Vagina (tissue), 2 donors: ENCODE results near the gene KLHL6. TPM values are rescaled to one million over a fixed set of nuclear protein-coding genes. Genes with fewer than 3 reads are reported as not detected.

Experiments
- DNase-seq, 2 donors: peaks; one replicate each; pipeline ENCODE4 v3.0.0-alpha.2; 2017; ENCODE audit errors: extremely low spot score in 2 of 2
- H3K27ac ChIP-seq: fragments of 200-600 bp; sonication (generic); one replicate; pipeline ENCODE4 v1.5.1; 2019
- H3K27me3 ChIP-seq: fragments of 200-600 bp; sonication (generic); one replicate; pipeline ENCODE4 v1.5.1; 2019
- H3K36me3 ChIP-seq, 2 donors: fragments of 200-600 bp; sonication (generic); one replicate each; pipeline ENCODE4 v1.5.1; 2017 to 2019
- H3K4me1 ChIP-seq: fragments of 200-600 bp; sonication (generic); one replicate; pipeline ENCODE4 v1.5.1; 2019
- H3K4me3 ChIP-seq, 2 donors: fragments of 200-600 bp; sonication (generic); 1 replicate in 1 of 2; 2 replicates in 1 of 2; pipeline ENCODE4 v1.5.1; 2016 to 2019
- H3K9me3 ChIP-seq: fragments of 200-600 bp; sonication (generic); one replicate; pipeline ENCODE4 v1.5.1; 2019
- POLR2A ChIP-seq, 2 donors: fragments of 450-650 bp; IDR thresholded peaks; one replicate each; pipeline ENCODE4 v1.6.1; 2017; ENCODE audit warnings: antibody characterized with exemption in 2 of 2, mild to moderate bottlenecking in 2 of 2, moderate library complexity in 2 of 2
- POLR2AphosphoS5 ChIP-seq, 2 donors: sonication (generic); formaldehyde crosslinking; IDR thresholded peaks; one replicate each; pipeline ENCODE4 v1.9.0; 2017; ENCODE audit warnings: antibody characterized with exemption in 2 of 2, mild to moderate bottlenecking in 2 of 2, low read depth in 1 of 2; ENCODE audit not compliant: insufficient read depth in 1 of 2
- intact Hi-C: fragments of 100-400 bp; cut with DNase I; formaldehyde crosslinking; loops from one replicate; pipeline ENCODE4 v1.15.1; 2023
- total RNA-seq: library from RNA; depleted of rRNA; stranded (reverse); fragments of >200 nt; gene quantifications from one replicate; pipeline ENCODE4 v1.2.3, GENCODE V29; 2016
- TF ChIP-seq, protein P1 (sequence below), 3 experiments: fragments of 450-650 bp in 2 of 3; fragments of 200-600 bp in 1 of 3; sonication (generic) in 1 of 3; IDR thresholded peaks; one replicate each; pipeline ENCODE4 v1.5.1; 2017 to 2019; ENCODE audit warnings: antibody characterized with exemption in 3 of 3, mild to moderate bottlenecking in 2 of 3, moderate library complexity in 2 of 3

Gene KLHL6
- total RNA-seq, 1 donor from 2014 or later, result 1.7 TPM

DNA sequence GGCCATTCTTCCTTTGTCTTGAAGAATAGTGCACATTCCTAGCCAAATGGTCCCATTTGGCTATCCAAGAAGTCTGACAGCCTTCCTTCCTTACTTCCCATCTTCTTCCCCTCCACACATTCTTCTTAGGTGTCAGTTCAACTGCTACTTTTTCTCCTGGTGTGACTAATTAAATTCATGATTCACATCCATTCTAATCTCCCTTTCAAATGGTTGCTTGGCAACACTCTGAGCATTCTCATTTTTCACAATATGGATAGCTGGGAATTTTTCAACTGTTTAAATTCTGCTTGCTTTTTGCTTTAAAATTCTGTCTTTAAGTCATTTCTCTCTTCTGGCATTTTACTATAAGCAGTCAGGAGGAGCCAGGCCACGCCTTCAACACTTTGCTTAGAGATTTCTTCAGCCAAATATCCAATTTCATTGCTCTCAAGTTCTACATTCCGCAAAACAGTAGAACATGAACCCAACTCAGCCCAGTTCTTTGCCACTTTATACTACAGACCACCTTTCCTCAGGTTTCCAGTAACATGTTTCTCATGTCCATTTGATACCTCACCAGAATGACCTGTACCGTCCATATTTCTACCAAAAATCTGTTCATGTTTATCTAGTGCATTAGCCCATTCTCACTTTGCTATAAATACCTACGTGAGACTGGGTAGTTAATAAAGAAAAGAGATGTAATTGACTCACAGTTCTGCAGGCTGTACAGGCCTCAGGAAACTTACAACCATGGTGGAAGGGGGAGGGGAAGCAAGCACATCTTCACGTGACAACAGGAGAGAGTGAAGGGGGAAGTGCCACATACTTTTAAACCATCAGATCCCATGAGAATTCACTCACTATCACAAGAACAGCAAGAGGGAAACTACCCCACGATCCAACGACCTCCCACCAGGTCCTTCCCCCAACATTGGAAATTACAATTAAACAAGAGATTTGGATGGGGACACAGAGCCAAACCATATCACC lies 95.1 kb downstream of the KLHL6 start:
- Histone ChIP-seq H3K4me1 (no peaks in the 10 kb centered on the region), H3K4me3 (no peak overlapping the region), H3K9me3 (no peaks in the 10 kb centered on the region), H3K27ac (no peak overlapping the region), H3K36me3 (no peaks in the 10 kb centered on the region), H3K27me3 (no peaks in the 10 kb centered on the region)
- intact Hi-C loops, result no loop called here
- no peak for DNase-seq
- TF ChIP-seq POLR2A (IDR thresholded peaks at IDR 0.05) (no peak), POLR2AphosphoS5 (IDR thresholded peaks at IDR 0.05; ENCODE audit: insufficient read depth in 1 of 2, low read depth in 1 of 2) (no peak)

DNA sequence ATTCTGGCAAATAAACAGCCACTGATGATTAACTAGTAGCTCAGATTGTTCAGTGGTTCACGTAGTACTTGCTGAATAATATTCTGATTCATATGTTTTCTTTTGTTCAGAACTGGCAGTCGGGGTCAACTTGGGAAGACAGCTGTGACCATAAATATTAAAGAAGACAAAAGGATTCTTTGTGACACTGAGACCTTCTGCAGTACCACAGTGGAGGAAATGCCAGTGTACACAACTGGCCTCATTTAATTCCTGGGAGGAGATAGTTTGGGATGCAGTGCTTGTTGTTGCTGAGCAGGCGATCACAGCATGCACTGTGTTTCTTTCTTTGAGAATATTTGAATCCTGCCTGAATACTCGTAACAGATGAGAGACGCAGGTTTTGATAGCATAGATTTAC lies 100.4 kb downstream of the KLHL6 start:
- Histone ChIP-seq H3K27me3 (no peaks in the 10 kb centered on the region), H3K36me3 (no peaks in the 10 kb centered on the region), H3K4me3 (no peak overlapping the region), H3K9me3 (no peaks in the 10 kb centered on the region), H3K4me1 (no peaks in the 10 kb centered on the region), H3K27ac (no peak overlapping the region)
- no peak for TF ChIP-seq POLR2A (IDR thresholded peaks at IDR 0.05)
- TF ChIP-seq, protein P1, sequence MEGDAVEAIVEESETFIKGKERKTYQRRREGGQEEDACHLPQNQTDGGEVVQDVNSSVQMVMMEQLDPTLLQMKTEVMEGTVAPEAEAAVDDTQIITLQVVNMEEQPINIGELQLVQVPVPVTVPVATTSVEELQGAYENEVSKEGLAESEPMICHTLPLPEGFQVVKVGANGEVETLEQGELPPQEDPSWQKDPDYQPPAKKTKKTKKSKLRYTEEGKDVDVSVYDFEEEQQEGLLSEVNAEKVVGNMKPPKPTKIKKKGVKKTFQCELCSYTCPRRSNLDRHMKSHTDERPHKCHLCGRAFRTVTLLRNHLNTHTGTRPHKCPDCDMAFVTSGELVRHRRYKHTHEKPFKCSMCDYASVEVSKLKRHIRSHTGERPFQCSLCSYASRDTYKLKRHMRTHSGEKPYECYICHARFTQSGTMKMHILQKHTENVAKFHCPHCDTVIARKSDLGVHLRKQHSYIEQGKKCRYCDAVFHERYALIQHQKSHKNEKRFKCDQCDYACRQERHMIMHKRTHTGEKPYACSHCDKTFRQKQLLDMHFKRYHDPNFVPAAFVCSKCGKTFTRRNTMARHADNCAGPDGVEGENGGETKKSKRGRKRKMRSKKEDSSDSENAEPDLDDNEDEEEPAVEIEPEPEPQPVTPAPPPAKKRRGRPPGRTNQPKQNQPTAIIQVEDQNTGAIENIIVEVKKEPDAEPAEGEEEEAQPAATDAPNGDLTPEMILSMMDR (IDR thresholded peaks at IDR 0.05), result no peak
- no peak for TF ChIP-seq POLR2AphosphoS5 (IDR thresholded peaks at IDR 0.05; ENCODE audit: insufficient read depth in 1 of 2, low read depth in 1 of 2)
- no peak for DNase-seq
- intact Hi-C loops, result no loop called here

DNA sequence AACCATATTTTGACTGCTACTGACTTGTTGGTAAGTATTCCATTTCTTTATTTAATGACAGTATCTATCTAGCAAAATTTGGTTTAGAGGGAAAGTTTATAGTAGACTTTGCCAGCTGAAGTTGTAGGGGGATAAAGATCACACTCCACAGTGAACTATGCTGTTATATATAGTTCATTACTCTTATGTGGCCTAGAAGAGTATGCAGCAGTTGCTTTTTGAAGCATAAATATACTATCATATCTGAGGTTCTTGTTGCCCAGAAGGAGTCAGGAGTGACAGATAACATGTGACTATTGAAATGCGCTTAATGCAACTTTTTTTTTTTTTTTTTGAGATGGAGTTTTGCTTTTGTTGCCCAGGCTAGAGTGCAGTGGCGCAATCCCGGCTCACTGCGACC lies 101.4 kb downstream of the KLHL6 start:
- TF ChIP-seq, protein P1 (IDR thresholded peaks at IDR 0.05), result no peak
- TF ChIP-seq POLR2AphosphoS5 (IDR thresholded peaks at IDR 0.05; ENCODE audit: insufficient read depth in 1 of 2, low read depth in 1 of 2) (no peak), POLR2A (IDR thresholded peaks at IDR 0.05) (no peak)
- no peak for DNase-seq
- H3K27me3 ChIP-seq, result no peaks in the 10 kb centered on the region
- no peak overlapping the region for H3K27ac ChIP-seq
- no peaks in the 10 kb centered on the region for H3K36me3 ChIP-seq
- no peaks in the 10 kb centered on the region for H3K9me3 ChIP-seq
- no peak overlapping the region for H3K4me3 ChIP-seq
- no peaks in the 10 kb centered on the region for H3K4me1 ChIP-seq
- intact Hi-C loops, result no loop called here

DNA sequence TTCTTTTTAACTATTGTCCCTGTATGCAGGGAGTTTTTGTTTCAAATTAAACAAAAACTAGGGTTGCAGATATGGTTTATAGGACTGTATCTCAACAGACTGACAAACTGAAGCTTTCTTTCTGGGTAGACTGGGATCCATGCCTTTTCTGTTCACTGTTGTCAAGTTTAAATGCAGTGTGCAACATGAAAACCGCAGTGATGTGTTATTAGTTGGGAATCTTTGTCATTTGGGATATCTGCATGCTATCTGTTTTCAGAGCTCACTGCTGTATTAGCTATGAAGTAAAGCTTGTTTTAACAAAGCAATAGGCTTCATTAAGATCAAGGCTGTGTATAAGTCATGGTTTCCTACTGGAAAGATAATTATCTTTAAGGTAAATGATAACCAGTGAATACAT lies 105.7 kb downstream of the KLHL6 start:
- no peaks in the 10 kb centered on the region for H3K36me3 ChIP-seq
- H3K27me3 ChIP-seq, result no peaks in the 10 kb centered on the region
- intact Hi-C loops, result no loop called here
- no peak for DNase-seq
- H3K4me1 ChIP-seq, result no peaks in the 10 kb centered on the region
- H3K27ac ChIP-seq, result no peak overlapping the region
- TF ChIP-seq POLR2A (IDR thresholded peaks at IDR 0.05) (no peak), POLR2AphosphoS5 (IDR thresholded peaks at IDR 0.05; ENCODE audit: insufficient read depth in 1 of 2, low read depth in 1 of 2) (no peak)
- TF ChIP-seq, protein P1 (IDR thresholded peaks at IDR 0.05), result no peak
- H3K9me3 ChIP-seq, result no peaks in the 10 kb centered on the region
- H3K4me3 ChIP-seq, result no peak overlapping the region

DNA sequence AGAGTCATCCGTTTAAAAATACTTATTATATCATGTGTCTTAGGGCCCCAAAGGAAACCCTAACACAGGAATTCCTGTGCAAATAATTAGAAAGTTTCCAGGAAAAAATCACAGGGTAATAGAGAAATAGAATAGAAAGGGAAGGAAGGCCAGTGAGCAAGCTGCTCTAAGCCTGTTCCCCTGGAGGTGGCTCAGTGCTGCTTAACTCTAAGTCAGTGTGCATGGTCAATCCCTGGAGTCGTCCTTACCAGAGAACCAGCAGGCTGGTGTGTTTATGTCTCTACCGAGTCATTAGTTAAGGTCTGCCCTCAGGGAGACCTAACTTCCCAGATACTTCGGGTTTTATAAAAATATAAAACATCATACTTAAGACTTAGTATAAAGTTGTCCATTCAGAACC lies 106.1 kb downstream of the KLHL6 start:
- Histone ChIP-seq H3K27ac (no peak overlapping the region), H3K27me3 (no peaks in the 10 kb centered on the region), H3K9me3 (no peaks in the 10 kb centered on the region), H3K36me3 (no peaks in the 10 kb centered on the region), H3K4me3 (no peak overlapping the region), H3K4me1 (no peaks in the 10 kb centered on the region)
- no peak for DNase-seq
- TF ChIP-seq POLR2AphosphoS5 (IDR thresholded peaks at IDR 0.05; ENCODE audit: insufficient read depth in 1 of 2, low read depth in 1 of 2), result no peak
- TF ChIP-seq, protein P1 (IDR thresholded peaks at IDR 0.05), result no peak
- no peak for TF ChIP-seq POLR2A (IDR thresholded peaks at IDR 0.05)
- intact Hi-C loops, result no loop called here
